NCI-H146 (cell line): ENCODE measurements around the gene WDR48.

Source experiments
- DNase-seq: peaks from one replicate; lab custom pipeline; 2025; lab: John Stamatoyannopoulos, UW

The WDR48 gene

DNA sequence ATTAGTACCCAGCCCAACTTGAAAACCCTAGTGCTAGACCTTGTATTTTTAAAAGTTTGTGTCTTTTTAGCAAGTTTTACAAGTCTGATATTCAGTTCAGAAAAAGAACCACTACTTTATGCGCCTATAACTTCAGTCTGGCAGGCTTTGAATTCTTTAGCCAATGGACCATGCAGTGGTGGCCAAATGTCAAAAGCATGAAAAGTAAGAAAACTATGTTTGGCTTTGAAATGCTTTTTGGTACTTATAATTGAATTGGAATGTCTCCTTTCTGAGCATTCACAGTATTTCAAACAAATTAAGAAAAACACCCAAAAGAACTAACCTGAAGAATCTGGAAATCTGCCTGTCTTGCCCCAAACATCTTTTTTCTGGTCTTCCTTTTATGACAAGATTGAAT is 12.8 kb downstream of the WDR48 start:
- DNase-seq, result no peak

DNA sequence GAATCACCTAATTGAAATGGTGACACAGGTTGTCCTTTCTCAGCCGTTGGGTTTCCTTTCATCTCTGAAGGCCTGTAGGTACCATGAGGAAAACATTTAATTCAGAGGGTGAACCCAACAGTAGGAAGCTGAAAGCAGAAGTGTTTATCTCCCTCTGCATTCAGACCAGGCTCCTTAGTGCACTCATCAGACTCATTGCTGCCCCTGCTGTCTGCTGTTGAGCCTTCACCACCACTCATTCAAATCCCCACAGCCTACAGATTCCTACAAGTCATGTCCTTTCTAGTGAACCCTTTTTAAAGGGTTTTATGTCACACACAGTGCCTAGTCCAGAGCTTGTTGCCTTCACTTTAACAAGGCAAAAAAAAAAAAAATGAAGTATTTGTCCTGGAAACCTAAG is 13.4 kb downstream of the WDR48 start:
- DNase-seq, result no peak

DNA sequence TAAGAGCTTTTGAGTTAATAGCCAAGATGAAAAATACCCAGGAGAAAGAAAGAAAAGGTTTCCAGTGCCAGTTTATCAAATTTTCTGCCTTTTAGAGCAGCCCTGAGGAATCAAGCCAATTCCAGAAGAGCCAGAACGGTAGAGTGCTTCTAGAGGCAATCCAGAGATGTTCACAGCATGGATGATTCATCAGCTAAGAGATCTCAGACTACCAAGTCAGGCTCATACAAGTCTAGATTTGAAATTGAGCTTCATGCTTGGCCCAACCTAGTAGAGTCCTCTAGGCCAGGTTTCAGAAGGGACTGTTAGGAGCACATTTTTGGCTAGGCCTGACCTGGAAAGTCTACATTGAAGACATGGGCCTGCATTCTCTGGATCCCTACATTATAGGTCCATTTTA is 15.5 kb downstream of the WDR48 start:
- no peak for DNase-seq

DNA sequence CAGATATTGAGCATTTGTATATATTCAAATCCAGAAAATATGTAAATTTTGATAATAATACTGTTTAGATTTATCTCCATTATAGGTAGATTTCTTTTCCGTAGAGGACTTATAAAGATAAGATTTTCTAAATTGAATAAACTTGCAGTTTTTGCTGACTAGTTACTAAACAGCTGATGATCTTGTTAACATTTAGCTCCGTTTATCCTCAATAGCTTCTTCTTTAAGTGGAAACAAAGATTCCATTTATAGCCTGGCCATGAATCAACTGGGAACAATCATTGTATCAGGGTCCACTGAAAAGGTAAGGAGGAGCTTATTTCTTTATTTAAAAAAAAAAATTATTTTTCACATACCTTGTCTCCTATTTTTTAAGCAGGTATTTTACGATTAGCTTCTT is 16.7 kb downstream of the WDR48 start:
- no peak for DNase-seq

DNA sequence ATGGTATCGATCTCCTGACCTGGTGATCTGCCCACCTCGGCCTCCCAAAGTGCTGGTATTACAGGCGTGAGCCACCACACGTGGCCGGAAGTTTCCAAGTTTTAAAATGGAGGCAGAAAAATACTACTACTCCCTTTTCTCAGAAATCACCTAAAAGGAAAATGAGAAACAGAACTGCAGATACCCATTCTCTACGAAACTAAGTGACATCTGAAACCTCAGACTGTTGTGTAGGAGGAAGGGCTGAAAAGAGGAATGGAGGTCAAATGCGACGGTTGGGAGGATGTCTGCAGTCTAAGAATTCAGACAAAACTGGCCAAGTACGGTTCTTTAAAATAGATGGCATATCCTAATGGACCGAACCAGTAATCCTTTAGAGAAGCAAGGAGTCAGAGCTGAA is 24.1 kb downstream of the WDR48 start:
- no peak for DNase-seq

DNA sequence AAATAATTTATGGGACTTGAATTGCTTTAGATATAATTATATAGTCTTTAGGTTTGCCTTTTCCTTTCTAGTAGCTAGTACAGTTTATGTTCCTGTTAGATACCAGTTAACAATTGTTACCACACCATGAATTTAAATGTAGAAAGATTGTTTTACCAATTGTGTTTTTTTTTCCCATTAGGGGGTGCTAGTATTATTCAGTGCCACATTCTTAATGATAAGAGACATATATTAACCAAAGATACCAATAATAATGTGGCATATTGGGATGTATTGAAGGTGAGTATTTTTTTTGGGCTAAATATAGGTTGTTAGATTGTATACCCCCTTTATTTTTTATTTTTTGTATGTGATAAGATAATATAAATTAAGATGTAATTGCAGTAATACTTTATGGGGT is 27.7 kb downstream of the WDR48 start:
- no peak for DNase-seq

DNA sequence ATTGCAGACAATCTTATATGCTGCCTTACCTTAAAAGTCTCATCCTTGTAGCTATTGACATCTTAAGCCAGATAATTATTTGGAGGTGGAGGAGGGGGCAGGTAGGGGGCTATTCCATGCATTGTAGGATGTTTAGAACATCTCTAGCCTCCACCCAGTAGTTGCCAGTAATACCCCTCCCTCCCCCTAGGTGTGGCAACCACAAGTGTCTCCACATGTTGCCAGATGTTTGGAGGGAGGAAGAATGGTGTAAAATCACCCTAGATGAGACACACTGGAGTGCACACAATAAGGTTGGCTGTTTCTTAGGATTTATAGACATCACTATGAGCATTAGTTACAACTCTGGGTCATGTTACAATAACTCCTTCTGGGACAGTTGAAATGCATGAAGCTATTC is 28.2 kb downstream of the WDR48 start:
- DNase-seq, result no peak

DNA sequence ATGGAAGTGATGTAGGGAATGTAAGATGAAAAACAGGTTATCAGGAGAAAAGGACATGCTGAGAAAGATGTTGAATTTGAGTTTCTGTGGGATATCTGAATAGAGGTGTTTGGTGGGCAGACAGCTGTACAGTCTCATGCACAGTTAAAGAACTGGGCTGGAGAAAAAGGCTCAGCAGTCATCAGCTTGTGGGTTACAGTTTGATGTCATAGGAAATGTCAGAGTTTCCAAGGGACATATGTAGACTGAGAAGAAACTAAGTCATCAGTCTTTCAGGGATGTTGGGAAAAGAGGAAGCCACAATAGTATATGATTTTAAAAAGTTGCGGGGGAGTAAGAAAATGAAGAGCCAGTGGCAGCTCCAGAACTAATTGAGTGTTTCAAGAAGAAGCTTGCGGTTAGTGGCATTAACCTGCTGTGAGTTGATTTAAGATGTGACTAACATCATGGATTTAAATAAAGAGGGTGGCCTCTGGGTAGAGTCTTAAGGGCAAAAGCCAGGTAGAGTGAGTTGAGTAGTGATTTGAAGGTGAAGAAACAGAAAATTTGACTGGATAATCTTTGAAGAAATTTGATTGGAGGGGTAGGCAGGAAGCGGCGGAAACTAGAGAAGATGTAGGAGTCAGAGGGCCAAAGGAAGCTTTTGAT is 31.0 kb downstream of the WDR48 start:
- DNase-seq, result no peak

DNA sequence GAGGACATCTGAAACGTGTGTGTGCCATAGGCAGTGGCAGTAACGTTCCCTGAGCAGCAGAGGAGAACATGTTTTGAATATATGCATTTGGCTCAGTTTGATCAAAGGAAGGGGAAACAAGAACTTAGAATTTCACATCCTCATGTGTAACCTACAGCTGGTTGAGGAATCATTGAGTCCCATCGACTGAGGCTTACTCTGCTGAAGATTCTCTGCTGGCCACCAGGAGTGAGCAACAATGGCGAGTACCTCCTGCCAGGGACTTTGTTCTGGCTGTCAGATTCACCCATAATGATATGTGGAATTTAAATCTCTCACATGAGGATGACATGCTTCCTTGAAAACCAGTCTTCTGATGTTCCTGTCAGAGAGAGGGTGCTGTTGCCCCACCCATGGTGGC is 34.3 kb downstream of the WDR48 start:
- DNase-seq, result no peak

DNA sequence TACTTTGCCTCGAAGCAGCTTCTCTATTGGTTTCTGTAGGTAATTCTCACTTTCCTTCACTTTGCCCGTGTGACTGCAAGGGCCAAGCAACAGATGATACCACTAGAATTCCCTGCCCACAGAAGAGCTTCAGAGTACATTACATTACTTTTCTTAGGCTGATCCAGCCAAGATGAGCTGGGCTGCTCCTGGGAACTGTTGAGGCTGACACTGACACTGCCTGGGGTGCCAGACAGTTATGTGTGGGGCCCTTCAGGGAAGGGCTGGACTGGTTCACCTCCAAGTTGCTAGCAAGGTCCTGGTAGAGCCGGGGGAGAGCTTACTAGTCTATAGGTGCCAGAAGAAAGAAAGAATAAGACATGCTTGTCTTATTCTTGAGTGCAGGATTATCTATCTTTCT is 36.6 kb downstream of the WDR48 start:
- DNase-seq, result no peak

DNA sequence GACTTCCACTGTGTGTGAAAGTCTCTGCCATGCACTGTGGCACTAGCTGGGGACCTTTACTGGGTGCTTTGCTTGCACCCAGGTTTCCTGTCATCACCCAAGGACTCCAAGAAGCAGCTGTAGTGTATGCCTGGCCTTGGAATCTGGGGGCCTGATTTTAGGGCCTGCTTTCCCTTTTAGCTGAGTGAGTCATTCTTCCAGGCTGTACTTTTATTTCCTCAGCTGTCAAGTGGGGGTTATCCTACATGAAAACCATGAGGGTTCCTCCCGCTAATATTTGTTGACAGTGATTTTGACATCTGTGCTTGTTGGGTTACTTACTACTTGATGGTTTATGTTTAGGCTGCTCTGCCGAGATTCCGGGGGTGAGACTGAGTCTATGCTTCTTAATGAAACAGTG is 37.1 kb downstream of the WDR48 start:
- no peak for DNase-seq

DNA sequence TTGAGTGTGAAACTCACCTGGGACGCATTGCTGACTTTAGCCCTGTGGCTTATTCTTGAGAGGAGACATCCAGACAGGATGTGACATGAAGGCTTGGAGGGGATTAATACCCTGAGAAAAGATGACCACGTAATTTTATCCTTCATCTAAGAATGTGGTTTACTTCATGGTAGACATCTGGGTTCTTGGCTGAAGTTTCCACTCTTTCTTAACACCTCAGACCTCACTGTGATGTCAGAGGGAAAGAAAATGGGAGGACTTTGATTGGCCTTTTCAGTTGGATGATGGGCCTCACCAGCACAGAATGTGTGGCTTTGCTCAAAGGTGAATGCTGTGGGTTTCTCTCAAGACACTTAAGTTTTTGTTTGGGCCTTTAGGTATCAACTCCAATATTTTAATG is 39.1 kb downstream of the WDR48 start:
- DNase-seq, result no peak

DNA sequence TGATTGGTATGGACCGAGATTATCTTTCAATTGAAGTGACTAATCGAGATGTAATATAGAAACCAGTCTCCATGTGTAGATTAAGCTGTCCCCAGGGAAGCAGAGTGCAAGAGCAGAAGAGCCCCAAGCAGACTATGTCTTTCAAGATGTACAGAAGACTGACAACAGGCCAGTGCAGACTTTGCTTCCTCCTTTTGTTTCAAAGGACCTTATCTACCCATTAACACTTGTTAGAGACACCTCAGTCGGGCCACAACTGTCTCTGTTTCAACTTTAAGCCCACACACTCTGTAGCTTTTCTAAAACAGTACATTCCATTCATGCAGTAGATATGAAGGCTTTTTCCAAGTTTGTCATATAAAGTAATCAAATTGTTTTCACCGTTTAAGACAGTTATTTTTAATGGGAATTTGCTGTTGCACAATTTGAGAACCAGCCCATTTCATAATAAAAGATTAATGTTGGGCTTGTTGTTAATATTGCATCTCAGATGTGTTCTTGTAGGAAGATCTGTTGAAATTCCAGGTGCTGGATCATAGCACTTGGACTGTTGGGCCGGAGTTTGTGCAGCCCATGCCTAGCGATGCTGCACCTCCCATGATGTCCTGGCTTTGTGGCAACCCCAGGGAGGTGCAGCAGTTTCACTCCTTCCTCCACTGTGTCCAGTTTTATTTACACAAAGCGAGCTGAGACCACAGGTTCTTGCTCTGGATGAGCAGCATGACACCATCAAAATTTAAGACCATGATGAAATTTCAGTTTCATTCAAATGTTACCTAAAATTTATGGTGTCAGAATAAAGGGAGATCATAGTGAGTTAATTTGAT is 43.2 kb downstream of the WDR48 start:
- no peak for DNase-seq

DNA sequence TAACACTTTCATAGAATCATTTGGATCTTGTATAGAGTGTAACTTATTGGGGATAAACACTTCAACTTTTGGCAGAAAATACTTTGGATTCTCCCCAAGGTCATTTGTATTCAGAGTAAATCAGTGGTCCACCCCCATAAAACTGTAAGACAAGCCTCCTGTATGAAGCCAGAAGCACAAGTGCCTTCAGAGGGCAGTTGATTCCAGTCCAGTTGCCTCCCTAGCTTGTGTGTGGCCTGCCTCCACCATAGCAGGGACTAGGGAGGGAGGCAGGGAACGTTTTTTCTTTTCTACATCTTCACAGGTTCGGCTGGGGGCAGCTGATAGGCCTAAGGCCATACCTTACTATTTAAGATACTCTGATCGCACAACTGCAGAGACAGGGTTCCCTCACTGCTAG is 44.0 kb downstream of the WDR48 start:
- DNase-seq, result no peak

DNA sequence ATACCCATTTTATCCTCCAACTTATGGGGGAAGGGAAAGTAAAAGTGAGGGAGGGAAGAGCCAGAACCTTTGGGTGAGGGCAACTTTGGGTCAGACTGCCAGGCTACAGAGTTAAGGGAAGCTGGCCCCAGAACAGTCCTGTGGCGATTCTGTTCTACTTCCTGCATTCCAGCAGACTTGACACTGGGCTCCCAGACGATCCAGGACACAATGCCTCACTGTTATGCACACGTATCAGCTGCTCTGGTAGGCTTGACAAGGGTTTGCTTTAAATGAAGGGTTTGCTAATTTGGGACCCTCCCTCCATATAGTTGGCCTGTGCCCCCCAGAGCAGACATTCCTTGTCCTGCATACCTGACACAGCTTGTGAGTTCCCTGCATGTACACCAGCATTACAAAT is 45.0 kb downstream of the WDR48 start:
- no peak for DNase-seq

DNA sequence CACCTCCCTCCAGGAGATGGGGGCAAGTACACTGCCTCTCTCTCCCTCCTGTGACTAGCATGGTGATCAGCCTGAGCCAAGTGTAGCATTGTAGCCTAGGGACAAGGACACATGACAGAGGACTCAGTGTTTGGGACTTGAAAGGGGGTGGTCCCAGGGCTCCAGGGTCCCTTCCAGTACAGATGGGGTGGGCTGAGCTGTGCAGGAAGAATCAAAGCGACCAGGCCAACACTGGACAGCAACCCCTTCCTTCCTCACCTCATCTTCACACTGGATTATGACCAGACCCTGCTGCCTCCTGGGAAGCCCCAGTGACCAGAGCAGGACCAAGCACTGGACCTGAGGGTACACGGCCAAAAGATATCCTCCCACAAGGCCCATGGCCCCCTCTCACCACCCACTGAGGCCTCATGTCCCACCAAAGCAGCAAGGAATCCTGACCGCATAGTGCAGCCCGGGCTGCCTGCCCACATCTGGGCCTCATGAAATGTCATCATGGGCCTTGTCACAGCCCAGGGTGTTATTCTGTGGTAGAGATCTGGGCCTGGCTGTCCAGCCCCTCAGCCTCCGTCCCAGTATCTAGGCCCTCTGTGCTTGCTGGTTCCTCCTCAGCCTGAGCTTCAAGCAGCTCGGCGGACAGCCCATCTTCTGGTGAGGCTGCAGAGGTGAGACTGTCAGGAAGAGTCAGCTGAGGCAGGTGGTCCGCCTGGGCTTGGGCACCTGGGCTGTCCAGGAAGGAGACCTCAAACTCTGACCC is 46.1 kb downstream of the WDR48 start:
- DNase-seq, result no peak

DNA sequence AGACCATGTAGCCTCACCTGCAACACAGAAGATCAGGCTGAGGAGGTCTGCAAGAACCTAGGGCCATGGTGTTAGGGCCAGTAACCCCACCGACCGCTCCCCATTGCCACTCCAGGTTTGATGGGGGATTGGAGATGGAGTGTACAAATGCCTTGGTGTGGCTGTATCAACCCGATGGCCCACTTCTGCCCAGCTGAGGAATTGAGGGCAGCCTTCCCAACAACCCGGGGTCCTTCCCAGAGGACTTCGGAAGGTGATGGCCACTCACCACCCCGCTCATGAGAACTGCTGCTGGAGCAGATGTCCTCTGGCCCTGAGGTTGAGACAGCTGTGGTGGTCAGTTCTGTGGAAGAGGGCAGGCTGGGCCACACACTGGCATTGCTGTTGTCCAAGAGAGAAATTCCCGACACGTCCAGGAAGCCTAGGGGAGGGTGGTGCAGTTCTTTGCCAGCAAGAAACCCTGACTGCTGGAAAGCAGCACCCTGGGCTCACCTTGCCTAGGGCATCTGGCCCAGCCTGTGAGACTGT is 46.7 kb downstream of the WDR48 start:
- DNase-seq, result no peak

DNA sequence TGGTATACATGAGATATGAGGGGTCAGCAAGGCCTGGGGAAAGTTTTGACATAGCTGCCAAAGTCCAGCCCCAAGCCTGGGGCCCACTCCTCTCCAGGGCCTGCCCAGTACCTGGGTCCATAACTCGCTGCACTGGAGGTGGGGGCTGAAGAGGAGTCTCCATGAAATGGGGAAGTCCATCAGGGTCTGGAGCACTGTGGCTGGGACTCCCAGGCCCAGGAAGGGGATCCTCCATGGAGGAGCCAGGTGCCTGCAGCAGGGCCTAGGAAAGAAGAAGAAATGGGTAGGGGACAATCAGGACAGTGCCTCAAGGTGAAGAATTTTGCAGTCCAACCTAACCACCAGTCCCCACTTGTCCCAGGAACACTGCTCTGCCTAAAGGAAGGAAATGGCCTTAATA is 47.4 kb downstream of the WDR48 start:
- no peak for DNase-seq

DNA sequence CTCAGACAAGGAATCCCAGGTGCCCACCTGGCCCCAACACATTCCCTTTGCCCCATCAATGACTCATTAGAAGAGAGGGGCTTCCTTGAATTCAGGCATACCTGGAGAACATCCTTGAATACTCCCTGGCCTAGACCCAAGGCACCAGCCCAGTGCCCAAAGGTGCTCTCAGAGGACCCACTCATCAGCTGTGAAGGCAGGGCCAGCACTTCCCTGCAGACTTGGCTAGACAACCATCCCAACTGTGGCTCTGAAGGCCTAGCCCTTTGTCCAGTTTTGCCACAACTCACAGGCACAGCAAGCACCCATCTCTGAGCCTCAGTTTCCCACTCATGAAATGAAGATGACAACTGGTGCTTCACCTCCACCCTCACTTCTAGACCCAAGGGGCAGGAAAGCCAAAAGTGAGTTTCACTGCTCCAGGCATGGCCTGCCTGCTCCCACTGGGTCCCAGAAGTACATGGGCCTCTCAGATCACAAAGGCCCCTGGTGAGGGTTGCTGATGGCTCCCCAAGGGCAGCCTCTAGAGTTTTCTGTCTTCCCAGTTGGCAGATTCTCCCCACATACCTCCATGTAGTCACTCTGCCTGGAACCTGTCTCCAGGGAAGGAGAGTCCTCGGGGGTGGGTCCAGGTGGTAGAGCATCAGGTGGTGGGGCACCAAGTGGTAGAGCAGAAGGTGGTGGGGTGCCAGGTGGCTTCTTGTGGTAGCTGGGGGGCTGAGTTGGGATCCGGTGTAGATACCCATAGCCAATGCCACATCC is 48.1 kb downstream of the WDR48 start:
- no peak for DNase-seq

DNA sequence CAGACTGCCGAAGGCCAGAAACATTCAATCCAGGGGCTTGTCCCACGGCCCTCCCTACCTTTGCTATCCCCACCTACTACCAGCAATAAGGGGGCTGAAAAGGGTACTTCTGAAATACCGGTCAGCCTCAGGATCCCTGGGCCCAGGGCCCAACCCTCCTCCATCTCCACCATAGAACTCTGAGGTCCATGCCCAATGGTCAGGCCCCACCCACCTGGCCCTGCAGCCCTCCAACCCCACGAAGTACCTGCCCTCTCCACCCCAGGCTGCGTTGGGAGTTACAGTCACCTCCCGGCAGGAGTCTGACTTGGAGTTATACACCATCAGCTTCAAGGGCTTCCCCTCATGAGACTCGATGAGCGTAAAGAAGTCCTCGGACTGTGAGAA is 48.7 kb downstream of the WDR48 start:
- DNase-seq, result no peak

DNA sequence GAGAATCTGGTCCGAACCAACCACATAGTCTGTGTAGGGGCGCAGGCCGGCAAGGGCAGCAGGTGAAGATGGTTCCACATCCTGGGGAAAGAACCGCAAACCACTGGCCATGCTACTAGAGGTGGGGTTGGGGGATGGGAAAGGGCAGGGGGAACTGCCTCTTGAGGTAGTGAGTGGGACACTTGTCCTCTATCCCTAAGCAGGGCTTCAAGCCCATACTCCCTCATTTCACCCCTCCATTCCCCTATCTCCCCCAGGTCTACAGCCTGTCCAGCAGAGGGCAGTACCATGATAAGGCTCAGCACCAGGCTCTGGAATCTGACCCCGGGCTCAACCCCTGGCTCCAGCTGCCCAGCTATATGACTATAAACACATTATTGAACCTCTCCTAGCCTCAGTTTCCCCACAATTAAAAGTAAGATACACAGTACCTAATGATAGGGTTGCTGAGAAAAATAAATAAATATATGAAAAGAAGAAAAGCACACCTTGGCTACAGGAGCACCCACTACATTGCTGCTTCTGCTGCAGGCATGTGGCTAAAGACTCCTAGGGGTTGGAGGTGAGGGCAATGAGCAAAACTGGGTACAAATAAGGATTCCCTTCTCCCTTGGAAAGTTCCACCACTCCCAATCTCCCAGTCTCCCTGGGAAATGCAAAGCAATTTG is 49.3 kb downstream of the WDR48 start:
- no peak for DNase-seq
